ENCODE results near the gene ANKS1A.
"Not testable (repeated sequence)": the region's sequence is repeated elsewhere in the genome, so short reads cannot be mapped to it uniquely, and the experiment has no call there.

Gene ANKS1A

DNA sequence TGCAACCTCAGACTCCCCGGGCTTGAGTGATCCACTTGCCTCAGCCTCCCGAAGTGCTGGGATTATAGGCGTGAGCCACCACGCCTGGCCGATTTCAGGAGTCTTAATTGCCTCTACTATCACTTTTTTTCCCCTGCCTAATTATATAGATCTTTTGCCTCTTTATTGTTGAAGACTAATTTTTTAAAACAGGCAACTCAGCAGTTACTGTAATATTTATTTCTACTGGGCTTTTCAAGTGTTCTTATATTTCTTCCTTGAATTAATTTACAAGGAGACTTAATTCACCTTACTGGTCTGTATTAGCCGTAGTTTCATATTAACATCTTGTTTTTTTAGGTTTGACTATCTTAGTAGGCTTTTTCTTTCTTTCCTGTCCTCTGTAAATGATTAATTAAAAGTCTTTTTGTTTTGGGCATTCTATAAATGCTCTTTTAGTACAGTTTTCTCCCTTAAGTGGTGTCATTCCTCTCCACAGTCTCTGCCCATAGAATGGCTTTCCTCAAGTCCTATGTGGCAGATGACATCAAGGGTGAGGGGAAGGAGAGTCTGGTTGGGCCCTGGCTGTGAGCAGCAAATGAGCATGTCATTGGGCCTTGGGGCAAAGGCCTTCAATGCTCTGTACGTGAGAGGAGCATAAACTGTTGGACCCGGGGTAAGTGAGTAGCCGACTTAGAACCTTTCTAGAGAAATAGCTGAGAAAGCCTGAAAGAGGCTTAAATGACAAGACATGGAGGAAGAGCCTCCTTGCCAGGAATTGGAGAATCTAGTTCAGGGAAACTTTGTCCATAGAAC lies 36.0 kb downstream of the ANKS1A start:
- no peak for DNase-seq

DNA sequence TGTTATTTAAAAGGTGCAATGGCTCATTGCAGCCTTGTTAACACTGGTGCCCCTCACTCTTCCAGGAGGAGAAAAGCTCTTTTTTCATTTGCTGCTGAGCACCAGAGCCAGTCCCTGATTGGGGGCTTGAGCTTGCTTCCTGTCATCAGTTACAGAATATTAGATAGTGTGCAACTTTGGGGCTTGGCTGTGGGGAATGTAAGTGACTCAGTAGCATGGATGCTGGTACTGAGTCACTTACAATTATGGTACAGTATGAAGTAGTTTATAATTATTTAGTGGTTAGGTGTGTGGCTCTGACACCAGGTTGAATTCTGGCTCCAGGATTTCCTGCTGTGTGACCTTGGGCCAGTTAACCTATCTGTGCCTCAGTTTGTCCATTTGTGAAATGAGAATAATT lies 37.6 kb downstream of the ANKS1A start:
- no peak for DNase-seq

DNA sequence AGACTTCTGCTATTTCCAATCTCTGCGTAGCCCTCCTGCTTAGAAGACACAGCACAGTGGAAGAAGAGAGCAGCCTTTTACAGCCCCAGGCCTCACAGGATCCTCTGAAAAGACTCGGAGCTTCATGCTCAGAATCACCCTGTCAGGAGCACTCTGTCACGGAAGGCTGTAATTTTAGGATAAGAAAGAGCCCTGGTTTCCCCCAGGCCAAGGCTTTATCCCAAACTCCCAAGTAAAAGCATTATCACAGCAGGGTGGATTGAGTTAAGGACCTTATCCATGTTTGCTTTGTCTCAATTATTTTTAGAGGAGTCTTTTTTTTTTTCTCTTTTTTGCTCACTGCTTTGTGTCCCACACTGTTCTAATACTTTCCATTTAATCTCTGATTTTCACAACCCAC lies 39.2 kb downstream of the ANKS1A start:
- no peak for DNase-seq

DNA sequence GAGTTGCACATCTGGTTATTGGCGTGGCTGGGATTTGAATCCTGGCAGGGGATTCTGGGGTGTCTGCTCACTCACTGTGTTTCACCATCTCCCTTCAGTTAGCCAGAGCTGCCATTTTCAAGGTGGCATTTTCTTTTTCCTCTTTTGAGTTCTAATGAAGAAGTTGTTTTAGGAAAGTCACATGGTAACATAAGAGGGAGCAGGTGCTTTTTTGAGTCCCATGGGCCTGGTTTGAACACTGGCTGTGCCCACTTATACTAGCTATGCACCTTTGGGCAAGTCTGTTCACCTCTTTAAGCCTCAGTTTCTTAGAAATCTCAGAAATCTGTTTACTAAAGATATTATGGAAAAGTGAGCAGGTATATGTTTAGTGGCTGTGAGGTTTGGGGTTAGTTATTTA lies 39.6 kb downstream of the ANKS1A start:
- DNase-seq = no peak

DNA sequence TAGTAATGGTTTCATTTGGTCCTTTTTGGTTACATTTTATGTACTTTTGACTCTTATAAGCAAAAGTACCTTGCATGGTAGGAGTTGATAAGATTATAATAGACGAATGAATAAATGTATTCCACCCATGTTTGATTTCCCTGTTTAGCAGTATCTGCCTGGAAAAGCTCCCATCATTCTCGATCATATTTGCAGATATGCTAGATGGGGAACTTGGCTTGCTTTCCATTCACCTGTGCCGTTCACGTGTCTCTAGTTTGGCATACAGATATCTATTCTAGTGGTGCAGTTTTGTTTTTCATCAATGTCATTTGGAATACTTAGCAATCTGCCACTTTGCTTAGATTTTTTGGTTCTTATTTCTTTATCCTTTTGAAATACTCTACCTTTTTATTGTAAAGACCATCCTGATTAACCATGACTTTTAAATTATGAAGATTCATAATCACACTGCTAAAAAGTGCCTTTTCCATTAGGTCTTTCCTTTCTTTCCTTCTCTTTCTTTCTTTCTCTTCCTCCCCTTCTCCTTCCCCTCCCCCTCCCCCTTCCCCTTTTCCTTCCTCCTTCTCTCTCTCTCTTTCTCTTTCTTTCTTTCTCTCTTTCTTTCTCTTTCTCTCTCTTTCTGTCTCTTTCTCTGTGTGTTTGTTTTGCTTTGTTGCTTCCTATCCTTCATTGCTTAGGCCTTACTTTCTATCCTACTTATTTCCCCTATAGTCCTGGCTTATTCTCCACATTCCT lies 40.4 kb downstream of the ANKS1A start:
- no peak for DNase-seq

DNA sequence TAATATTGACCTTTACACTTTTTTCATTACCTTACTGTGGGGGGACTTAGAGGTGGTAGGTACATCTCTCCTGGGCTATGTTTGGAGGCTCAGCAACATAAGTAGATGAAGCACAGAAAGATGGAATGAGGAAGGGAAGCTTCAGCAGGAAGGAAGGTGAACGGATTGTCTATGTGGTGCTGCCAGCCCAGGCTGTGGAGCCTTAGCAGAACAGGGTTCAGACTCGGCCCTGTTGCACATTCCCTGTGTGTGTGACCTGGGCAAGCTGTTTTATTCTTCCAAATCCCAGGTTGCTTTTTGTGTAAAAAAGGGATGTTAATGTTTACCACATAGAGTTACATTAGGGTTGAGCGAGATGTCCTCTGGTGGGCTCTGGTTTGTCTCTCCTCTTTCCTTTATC lies 41.2 kb downstream of the ANKS1A start:
- DNase-seq = no peak

DNA sequence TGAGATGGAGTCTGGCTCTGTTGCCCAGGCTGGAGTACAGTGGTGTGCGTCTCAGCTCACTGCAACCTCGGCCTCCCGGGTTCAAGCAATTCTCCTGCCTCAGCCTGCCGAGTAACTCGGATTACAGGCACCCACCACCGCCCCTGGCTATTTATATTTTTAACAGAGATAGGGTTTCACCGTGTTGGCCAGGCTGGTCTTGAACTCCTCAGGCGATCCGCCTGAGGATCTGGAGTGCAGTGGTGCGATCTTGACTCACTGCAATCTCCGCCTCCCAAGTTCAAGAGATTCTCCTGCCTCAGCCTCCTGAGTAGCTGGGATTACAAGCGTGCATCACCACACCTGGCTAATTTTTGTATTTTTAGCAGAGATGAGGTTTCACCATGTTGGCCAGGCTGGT lies 43.1 kb downstream of the ANKS1A start:
- not testable (repeated sequence) for DNase-seq

DNA sequence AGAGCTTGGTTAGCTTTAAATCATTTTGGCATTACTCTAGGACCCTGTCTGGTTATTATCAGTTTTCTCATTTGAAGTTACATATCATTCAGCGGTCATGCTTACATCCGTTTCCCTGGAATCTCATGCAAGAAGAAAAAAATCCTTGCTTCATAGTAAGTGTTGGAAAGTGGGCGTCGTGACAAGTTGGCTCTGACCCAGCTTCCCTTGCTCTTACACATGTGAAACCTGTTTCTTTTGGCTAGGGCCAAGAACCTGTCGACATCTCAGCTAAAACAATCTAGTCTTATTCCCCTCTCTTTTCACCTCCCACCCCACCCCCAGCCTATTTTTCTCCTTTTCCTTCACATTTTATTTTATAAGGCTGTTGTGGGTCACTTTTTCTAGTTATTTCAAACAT lies 45.5 kb downstream of the ANKS1A start:
- no peak for DNase-seq

DNA sequence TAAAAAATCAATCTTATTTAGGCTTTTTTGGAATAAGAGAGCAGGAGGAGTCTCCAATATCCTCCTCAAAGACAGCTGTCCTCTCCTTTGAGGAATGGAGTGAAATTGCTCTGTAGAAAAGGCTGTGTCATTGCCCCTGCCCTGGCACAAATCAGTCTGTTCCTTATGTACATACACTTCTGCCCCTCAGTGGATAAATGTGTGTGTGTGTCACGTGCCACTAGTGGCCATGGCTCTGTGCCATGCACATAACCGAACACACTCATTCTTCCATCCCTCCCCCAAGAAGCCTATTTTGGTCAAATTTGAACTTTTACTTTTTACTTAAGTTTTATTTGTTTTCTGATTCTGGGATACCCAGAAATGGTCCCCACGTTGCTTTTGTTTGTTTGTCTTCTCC lies 49.2 kb downstream of the ANKS1A start:
- no peak for DNase-seq

DNA sequence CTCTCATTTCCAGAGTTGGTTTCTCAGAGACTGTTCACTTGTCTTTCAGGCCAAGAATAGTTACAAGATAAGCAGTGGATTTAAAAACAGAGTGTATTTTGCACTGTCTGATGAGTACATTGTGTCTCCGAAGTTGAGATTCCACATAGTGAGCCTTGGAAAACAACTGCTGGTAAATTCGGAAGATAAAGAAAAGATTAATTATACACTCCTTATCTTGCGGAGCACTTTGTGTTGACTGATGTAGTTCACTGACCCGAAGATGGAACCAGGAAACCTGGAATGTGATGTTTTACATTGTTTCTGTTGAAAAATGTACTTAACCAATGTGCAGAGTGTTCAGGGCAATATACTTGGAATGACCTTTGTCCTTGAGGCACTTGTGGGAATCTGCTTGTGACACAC lies 51.0 kb downstream of the ANKS1A start:
- DNase-seq = no peak

DNA sequence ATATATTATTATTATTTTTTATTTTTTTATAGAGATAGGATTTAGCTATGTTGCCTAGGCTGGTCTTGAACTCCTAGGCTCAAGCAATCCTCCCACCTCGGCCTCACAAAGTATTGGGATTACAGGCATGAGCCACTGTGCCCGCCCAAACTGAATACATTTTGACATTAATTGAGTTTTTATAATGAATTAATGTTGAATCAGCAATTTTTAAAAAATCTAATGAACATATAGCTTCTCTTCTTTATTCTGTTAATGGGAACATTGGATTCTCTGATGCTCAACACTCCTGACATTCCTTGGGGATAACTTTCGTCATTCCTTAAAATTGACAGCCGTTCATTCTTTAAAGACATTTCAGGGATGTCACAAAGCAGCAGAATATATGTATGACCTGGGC lies 52.4 kb downstream of the ANKS1A start:
- no peak for DNase-seq

DNA sequence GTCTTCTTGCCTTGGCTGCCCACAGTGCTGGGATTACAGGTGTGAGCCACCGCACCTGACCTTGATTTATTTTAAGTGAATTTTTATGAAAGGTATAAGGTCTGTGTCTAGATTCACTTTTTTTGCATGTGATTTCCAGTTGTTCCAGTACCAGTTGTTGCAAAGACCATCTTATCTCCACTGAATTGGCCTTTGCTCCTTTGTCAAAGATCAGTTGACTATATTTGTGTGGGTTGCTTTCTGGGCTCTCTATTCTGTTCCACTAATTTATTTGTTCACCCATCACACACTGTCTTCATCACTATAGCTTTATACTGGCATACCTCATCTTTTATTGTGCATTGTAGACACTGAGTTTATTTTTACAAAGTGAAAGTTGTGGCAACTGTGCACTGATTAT lies 56.3 kb downstream of the ANKS1A start:
- no peak for DNase-seq

DNA sequence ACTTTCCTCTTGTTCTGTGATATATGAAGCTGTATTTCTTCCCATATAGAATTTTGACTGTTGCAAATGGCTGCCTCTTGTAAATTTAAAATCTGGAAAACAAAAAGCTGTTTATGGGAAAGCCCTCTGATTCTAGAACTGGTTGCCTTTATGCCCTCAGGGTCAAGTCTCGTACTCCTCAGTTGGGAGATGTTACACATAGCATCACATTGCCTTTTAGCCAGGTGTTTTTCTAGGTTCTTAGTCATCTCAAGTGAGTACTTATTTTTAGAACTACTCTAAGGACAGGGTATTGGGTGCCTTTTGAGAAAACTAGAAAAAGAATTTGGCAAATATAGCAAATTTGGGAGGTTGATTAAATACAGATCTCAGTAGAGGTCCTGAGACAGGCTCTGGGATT lies 58.5 kb downstream of the ANKS1A start:
- DNase-seq = no peak

DNA sequence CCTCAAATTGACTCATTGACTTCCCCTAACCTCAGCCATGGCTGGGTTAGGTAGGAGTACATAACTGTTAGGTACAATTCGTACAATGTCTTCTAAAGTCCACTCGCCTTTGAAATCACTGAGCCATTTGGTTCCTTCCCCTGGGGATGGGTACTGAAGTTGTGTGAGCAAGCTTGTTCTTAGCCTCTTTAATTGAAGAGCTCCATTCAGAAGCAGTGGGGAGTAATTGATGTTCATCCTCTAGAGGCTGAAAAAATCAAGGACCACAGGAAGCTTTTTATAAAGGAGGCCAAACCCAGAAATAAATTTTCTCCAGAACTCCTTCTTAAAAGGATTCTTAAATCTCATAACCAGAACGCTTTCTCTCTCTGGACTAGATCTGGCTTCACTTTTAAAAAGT lies 60.6 kb downstream of the ANKS1A start:
- no peak for DNase-seq

DNA sequence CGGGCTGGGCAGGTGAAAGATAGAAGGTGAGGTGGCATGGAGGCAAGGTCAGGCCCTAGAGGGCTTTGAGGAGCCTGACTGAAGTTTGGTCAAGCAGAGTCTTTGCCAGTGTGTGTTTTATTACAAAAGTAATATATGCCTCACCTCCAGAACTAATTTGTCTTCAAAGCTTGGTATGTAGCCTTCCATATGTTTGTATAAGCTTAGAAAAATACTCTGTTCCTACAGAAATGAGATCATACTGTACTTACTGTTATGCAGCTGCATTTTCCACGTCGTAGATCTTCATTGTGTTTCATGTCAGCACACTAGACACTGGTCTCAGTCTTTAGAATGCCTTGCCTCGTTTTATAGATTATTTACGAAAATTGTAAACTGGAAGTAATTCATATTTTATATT lies 61.8 kb downstream of the ANKS1A start:
- no peak for DNase-seq

DNA sequence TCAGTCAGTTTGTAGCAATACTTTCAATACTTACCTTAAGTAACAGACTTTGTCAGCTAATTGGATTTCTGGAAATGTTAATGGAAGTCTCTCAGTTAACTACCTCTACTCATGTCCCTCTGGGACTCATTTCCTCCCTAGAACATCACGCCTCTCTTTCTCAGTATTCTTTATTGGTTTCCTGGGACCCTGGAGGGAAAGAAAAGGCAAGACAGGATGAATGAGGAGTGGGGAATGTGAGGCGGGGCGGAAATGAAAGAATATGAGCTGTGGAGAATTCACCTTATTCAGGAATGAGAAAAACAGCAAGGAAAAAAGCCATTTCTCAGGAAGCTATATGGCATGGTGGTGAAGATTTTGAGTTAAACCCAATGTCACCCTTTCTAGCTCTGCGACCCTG lies 62.7 kb downstream of the ANKS1A start:
- no peak for DNase-seq

DNA sequence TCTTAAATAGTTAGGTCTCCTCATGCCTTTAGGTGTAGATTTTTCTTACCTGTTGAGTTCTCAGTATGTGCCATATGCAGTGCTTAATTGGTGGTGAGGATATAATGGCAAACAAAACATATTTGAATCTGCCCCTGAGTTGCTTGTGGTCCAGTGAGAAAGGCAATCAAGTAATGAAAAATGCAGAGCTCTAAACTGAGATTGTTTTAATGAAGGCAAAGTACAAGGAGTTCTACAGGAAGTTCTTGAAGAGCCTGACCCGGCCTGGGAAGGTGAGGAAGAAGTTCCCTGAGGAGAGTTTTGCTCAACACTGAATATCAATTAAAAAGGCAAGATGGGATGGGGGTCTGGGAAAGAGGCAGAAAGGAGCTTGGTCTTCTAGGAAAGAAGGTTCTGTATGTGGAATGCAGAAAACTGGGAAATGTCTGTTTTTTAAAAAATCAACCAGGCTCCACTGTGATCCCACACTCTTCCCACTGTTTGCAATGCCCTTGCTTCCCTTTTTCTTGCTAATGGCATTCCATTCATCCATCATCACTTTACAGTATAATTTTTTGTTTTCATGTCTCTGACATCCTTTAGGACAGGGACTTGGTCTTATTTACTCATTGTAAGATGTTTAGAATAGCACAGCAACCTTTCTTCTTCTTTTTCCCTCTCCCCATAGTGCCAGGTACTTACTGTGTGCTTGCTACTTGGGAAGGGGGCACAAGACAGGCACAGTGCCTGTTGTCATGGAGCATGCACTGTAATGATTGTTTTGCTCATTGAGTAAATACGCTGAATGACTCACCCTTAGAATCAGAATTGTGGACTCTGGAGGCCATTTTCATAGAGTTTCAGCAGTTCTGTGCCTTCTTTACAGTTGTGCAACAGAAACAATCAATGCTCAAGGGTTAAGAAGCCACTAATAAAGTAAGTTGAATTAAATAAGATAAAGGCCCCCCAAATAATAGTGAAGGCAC lies 64.3 kb downstream of the ANKS1A start:
- DNase-seq = no peak

DNA sequence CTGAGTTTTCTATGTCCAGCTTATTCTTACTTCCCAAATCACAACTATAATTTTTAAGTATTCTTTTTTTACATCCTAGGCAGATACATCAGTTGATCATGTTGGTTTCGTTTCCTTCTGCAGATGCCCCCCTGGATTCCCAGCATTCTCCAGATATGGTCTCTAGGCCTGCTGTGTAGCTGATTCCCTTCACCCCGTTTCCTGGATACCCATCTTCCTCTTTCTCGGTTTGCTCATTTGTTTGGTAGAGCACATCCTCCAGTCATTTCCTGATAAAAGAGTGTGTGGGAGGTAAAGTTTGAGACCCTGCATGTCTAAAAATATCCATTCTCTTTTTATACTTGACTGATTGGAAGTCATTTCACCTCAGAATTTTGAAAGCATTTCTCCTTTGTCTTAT lies 66.4 kb downstream of the ANKS1A start:
- no peak for DNase-seq

DNA sequence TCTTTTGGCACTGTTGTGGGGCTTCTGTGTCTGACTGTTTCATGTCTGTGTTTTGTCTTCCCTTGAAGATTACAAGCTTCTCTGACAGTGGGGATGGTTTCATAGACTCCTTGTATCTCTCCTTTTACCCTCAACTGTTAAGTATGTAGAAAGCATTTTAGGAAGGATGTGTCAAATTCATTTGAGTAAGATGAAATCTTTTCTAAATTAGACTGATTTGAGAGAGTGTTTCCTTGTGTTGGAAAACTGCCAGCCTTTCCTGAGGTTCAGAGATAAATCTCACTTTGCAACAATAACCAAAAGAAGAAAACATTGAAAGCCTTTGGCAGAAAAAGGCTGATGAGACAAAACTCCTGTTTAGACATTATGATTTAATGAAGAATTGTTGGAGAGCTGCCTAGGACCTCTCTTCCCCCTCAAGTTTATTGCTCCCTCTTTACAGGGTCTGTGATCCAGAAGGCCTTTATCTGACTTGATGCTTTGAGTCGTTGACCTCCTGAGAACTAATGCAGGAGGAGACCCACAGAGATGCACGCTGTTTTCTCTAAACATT lies 68.3 kb downstream of the ANKS1A start:
- no peak for DNase-seq

DNA sequence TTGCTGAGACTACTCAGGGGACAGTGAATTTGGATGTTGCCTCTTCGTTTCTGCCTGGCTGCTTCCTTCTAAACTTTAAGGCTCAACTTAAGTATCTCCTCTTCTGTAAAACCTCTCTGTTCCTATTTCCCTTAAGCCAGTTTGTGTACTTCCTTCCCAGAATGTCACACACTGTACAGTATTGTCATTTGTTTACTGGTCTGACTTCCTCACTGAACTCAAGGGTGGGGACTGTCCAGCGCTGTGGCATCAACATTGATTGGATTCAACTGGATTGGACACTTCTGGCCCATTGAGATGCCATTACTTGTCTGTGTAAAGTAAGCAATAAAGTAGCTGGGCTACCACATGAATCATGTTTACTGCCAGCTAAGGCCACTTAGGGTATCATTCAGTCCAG lies 69.7 kb downstream of the ANKS1A start:
- no peak for DNase-seq

DNA sequence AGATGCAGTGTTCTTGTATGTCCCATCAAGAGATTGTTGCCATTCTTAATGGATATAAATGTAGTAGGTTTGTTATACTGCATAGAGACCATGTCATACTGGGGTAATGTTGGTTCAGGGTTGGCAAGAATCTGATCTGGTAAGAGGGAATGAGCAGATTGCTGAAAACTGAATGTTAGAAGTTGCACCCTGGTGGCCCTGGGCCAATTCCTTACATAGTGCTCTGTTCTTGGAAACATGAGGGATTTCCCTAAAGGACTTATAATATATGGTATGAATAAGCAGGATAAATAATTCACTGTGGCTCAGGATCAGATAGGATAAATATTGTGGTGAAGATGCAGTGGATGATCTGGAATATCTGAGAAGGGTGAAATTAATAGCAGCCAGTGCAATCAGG lies 70.2 kb downstream of the ANKS1A start:
- DNase-seq = no peak

DNA sequence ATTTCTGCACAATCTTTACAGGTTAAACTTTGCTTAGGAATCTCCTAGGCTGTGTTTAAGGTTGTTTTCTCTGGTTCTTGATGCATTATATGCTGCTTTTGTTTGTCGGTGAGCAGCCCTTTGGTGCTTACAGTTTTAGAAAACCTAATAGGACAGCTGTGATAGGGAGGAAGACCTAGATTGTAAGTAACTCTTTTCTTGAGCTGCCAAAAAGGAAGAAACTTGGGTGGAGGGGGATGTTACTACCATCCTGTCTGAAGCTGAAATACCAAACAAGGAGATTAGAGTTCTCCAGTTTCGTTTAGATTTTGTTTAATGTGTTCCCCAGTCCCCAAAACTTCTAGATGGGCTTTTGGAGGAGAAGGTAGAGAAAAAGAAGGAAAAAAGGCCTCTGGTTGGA lies 72.0 kb downstream of the ANKS1A start:
- DNase-seq = no peak

DNA sequence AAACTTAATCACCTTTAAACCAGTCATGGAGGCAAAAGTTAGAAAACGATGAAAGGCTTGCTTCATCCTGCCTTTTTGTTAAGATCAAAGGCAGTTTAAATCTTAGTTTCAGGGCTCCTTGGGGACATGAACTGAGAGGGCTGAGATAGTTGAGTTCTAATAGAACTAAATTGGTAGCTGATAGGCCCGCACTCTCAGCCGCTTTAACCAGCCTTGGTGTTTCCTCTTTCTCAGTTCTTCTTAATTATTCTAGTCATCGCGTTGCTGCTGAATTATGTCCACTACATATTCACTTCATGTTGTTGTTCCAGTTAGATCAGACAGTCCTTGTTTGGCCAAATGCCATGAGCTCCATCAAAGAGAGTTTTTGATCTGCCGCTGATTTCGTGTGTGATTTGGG lies 72.5 kb downstream of the ANKS1A start:
- no peak for DNase-seq
